C4-2B (cell line): ENCODE measurements around the gene PLEKHM3.

Experiments
- CTCF ChIP-seq: fragments of 450-650 bp; conservative IDR thresholded peaks from 2 replicates; pipeline ENCODE4 v1.5.1; 2017; ENCODE audit warnings: mild to moderate bottlenecking
- ZFX ChIP-seq: fragments of 450-650 bp; IDR thresholded peaks from 2 replicates; pipeline ENCODE4 v1.6.1; 2017

GRCh38 chr2:207849443-207849842 is 175.9 kb downstream of the PLEKHM3 start:
- TF ChIP-seq CTCF, result no peak
- TF ChIP-seq ZFX, result no peak
